ENCODE measurements around the gene NAALADL1. TPM values are rescaled to one million over a fixed set of nuclear protein-coding genes. Genes with fewer than 3 reads are reported as not detected.
A peak's percentile ranks its signal among the peaks of the same experiment; 100 is the strongest.

The NAALADL1 gene
- total and polyA plus RNA-seq, 9 of the 15 experiments (the other 6 are each of a cell fraction or from before 2014, with no cell fraction given): 0.06 to 0.72 (median 0.22) TPM; not detected in 4

DNA sequence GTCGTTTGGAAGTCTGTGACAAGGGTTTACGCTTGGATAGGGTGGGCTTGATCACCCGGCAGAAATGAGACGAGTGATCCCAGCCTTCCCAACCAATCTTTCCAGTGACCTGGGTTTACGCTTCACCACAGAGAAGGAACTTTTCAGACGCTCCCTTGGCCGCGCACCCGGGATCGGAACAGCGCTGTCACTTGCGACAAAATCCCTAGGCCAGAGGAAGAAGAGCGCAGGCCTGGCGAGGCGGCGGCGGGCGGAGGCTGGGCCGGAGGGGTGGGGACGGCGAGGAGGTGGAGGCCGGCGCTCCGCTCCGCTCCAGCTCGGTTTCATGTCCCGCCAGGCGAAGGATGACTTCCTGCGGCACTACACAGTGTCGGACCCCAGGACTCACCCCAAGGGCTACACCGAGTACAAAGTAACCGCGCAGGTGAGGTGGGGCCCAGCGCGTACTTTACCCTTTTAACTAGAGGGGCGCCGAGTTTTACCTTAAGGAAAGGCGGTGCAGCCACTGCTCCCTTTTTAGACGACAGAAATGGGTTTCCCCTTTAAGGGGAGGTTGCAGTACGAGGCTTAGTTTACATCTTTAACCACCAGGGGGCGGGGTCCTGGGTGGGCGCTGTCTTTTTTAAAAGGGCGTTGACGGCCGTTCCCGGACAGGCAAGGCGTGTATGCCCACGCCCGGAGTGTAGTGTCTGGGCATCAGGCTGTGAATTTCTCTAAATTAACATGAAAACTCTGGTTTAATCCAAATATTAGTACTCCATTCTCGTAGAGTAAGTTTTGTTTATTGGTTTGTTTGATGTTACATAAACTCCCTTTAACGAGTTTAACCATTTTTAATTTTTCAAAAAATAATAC, 30.9 kb downstream of the NAALADL1 start, which contains the start of gene SNX15 (continued):
- TF ChIP-seq MAZ (CRISPR knock-in tag; conservative IDR thresholded peaks at IDR 0.05 in 1 of 2, IDR thresholded peaks at IDR 0.05 in 1 of 2) (peak; percentile 97 to 99), SMARCA4 (IDR thresholded peaks at IDR 0.05) (no peak), NR2C1 (IDR thresholded peaks at IDR 0.05) (no peak), NR2C1 (tag; IDR thresholded peaks at IDR 0.05) (no peak), ZNF436 (CRISPR knock-in tag; IDR thresholded peaks at IDR 0.05) (0 out of 2 replicates have a peak, but pooled peaks have one; percentile 34), MTA1 (IDR thresholded peaks at IDR 0.05; ENCODE audit: borderline replicate concordance) (peak; percentile 42; the same call in 1 of the 2 replicates), ZEB2 (IDR thresholded peaks at IDR 0.05) (no peak), ARID1B (IDR thresholded peaks at IDR 0.05) (peak; percentile 2; the same call in 1 of the 2 replicates), ZFX (CRISPR knock-in tag; IDR thresholded peaks at IDR 0.05) (peak; percentile 98), SAFB (IDR thresholded peaks at IDR 0.05; ENCODE audit: borderline replicate concordance, low read depth, low read length) (no peak), HDAC2 (IDR thresholded peaks at IDR 0.05) (no peak)
- TF ChIP-seq, protein P1, sequence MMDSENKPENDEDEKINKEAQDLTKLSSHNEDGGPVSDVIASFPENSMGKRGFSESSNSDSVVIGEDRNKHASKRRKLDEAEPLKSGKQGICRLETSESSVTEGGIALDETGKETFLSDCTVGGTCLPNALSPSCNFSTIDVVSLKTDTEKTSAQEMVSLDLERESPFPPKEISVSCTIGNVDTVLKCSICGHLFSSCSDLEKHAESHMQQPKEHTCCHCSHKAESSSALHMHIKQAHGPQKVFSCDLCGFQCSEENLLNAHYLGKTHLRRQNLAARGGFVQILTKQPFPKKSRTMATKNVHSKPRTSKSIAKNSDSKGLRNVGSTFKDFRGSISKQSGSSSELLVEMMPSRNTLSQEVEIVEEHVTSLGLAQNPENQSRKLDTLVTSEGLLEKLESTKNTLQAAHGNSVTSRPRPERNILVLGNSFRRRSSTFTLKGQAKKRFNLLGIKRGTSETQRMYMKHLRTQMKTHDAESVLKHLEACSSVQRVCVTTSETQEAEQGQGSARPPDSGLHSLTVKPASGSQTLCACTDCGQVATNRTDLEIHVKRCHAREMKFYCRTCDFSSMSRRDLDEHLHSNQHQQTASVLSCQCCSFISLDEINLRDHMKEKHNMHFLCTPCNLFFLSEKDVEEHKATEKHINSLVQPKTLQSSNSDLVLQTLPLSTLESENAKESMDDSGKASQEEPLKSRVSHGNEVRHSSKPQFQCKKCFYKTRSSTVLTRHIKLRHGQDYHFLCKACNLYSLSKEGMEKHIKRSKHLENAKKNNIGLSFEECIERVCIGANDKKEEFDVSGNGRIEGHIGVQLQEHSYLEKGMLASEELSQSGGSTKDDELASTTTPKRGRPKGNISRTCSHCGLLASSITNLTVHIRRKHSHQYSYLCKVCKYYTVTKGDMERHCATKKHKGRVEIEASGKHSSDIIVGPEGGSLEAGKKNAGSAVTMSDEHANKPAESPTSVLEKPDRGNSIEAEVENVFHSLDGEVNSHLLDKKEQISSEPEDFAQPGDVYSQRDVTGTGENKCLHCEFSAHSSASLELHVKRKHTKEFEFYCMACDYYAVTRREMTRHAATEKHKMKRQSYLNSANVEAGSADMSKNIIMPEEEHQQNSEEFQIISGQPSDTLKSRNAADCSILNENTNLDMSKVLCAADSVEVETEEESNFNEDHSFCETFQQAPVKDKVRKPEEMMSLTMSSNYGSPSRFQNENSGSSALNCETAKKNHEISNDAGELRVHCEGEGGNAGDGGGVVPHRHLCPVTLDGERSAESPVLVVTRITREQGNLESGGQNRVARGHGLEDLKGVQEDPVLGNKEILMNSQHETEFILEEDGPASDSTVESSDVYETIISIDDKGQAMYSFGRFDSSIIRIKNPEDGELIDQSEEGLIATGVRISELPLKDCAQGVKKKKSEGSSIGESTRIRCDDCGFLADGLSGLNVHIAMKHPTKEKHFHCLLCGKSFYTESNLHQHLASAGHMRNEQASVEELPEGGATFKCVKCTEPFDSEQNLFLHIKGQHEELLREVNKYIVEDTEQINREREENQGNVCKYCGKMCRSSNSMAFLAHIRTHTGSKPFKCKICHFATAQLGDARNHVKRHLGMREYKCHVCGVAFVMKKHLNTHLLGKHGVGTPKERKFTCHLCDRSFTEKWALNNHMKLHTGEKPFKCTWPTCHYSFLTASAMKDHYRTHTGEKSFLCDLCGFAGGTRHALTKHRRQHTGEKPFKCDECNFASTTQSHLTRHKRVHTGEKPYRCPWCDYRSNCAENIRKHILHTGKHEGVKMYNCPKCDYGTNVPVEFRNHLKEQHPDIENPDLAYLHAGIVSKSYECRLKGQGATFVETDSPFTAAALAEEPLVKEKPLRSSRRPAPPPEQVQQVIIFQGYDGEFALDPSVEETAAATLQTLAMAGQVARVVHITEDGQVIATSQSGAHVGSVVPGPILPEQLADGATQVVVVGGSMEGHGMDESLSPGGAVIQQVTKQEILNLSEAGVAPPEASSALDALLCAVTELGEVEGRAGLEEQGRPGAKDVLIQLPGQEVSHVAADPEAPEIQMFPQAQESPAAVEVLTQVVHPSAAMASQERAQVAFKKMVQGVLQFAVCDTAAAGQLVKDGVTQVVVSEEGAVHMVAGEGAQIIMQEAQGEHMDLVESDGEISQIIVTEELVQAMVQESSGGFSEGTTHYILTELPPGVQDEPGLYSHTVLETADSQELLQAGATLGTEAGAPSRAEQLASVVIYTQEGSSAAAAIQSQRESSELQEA (IDR thresholded peaks at IDR 0.05; ENCODE audit: low read depth): no peak
- TF ChIP-seq, protein P2, sequence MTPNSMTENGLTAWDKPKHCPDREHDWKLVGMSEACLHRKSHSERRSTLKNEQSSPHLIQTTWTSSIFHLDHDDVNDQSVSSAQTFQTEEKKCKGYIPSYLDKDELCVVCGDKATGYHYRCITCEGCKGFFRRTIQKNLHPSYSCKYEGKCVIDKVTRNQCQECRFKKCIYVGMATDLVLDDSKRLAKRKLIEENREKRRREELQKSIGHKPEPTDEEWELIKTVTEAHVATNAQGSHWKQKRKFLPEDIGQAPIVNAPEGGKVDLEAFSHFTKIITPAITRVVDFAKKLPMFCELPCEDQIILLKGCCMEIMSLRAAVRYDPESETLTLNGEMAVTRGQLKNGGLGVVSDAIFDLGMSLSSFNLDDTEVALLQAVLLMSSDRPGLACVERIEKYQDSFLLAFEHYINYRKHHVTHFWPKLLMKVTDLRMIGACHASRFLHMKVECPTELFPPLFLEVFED (CRISPR knock-in tag; conservative IDR thresholded peaks at IDR 0.05): no peak
- TF ChIP-seq, protein P3, sequence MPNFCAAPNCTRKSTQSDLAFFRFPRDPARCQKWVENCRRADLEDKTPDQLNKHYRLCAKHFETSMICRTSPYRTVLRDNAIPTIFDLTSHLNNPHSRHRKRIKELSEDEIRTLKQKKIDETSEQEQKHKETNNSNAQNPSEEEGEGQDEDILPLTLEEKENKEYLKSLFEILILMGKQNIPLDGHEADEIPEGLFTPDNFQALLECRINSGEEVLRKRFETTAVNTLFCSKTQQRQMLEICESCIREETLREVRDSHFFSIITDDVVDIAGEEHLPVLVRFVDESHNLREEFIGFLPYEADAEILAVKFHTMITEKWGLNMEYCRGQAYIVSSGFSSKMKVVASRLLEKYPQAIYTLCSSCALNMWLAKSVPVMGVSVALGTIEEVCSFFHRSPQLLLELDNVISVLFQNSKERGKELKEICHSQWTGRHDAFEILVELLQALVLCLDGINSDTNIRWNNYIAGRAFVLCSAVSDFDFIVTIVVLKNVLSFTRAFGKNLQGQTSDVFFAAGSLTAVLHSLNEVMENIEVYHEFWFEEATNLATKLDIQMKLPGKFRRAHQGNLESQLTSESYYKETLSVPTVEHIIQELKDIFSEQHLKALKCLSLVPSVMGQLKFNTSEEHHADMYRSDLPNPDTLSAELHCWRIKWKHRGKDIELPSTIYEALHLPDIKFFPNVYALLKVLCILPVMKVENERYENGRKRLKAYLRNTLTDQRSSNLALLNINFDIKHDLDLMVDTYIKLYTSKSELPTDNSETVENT (CRISPR knock-in tag; IDR thresholded peaks at IDR 0.05): peak; percentile 44; the same call in 1 of the 2 replicates
- TF ChIP-seq, protein P4, sequence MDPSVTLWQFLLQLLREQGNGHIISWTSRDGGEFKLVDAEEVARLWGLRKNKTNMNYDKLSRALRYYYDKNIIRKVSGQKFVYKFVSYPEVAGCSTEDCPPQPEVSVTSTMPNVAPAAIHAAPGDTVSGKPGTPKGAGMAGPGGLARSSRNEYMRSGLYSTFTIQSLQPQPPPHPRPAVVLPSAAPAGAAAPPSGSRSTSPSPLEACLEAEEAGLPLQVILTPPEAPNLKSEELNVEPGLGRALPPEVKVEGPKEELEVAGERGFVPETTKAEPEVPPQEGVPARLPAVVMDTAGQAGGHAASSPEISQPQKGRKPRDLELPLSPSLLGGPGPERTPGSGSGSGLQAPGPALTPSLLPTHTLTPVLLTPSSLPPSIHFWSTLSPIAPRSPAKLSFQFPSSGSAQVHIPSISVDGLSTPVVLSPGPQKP (CRISPR knock-in tag; IDR thresholded peaks at IDR 0.05): no peak

Data from K562 (cell line).